Measurements from ENCODE around the gene ZNF503.
A peak's percentile ranks its signal among the peaks of the same experiment; 100 is the strongest.

ZNF503 gene

DNA sequence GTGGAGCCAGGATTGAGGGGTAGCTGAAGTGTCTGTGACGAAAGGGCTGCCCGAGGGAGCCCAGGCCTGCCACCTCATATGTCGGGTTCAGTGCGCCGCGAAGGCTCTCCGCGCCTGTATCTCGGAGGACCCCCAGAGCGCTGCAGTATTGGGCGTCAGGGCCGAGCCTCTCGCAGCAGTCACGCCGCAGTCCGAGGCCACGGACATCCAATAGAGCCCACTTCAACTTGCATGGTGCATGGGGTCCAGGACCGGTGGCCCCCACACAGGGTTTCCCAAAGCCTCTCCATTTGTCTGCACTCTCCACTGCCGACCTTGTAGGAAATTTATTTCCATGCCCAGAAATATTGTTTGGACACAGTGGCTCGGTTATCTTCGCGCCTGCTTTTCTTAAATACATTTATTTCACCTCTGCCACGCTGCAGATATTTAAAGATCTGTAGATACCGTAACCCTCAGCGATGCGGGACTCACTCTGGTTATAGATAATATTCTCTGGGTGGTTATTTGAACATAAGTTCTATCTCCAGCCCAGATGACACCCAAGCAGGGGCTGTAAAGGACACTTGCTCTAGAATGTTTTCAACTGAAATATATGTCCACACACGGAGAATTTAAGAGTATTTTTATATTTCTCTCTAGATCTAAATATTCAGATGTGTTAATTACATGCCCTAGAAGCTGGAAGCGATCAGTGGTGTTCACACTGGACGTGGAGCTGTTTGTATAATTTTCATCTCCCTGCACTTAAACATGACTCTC, 5.1 kb upstream of the ZNF503 start:
- DNase-seq: no peak

DNA sequence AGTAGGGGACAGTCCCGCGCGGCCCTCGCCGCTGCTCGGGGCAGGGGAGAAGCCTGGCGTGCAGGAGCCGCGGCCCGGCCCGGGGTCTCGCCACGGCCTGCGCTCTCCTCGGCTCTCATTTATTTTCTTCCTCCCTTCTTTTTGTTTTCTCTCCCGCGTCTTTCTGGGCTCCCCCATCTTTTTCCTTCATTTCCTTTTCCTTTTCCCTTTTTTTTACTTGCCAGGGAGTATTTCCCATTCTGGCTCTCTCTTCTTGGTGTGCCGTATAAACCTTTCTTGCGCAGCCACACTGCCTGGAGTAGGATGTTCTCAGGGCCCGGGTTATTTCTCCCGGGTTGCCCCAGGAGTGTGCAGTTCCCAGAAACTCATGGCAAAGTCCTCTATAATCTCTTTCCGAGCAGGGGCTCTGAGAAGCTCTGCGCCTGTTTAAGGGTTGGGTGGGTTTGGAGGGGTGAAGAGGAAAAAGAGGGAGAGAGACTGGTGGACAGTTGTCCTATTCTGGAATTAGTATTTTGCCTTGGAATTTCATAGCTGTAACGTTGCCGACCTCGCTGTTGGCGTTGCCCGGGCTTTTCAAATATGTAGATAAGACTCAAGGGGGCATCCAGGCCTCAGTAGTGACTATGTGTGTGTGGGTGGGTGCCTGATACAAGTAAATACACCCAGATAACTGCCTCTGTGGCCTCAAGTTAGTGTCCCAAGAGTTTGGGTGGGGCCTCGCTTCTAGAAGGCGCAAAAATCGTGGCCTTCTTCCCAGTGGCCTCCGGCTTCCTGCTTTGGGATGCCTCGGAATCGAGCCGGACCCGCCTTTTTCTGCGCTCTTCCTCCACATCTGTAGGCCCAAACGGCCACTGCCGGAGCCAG, 4.3 kb upstream of the ZNF503 start:
- no peak for DNase-seq

DNA sequence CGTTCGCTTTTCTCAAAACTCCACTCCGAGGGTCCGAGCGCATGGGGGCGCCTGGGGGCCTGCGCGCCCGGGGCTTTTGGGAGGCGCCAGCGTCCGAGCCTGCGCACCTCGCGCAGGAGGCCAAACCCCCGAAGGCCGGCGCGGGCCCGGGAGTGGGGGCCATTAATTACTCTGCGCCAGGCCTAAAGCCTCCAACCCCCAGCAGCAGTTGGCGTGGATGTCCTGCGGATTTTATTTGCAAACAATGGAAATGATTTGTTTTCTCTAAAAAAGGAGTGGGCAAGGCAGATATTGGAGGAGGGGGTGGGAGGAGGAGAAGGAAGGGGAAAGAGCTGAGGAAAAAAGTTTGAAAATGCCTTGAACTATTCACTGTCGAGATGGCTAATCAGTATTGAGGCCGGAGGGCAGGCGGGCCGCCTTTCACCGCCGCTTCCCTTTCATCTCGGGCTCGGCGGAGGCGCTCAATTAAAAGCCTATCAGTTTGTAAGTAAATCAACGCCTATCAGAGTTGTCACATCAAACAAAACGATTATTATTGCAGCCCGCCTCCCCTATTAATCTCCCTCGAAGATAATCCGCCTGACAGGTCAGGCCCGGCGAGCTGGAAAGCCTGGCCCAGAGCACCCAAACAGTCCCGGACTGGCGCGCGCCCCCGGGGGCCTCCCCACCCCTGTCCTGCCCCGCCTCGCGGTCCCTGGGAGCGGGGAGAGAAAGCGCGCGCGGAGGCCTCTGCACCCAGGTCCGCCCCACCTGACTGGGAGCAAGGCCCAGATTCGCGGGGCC, 3.4 kb upstream of the ZNF503 start:
- no peak for DNase-seq

DNA sequence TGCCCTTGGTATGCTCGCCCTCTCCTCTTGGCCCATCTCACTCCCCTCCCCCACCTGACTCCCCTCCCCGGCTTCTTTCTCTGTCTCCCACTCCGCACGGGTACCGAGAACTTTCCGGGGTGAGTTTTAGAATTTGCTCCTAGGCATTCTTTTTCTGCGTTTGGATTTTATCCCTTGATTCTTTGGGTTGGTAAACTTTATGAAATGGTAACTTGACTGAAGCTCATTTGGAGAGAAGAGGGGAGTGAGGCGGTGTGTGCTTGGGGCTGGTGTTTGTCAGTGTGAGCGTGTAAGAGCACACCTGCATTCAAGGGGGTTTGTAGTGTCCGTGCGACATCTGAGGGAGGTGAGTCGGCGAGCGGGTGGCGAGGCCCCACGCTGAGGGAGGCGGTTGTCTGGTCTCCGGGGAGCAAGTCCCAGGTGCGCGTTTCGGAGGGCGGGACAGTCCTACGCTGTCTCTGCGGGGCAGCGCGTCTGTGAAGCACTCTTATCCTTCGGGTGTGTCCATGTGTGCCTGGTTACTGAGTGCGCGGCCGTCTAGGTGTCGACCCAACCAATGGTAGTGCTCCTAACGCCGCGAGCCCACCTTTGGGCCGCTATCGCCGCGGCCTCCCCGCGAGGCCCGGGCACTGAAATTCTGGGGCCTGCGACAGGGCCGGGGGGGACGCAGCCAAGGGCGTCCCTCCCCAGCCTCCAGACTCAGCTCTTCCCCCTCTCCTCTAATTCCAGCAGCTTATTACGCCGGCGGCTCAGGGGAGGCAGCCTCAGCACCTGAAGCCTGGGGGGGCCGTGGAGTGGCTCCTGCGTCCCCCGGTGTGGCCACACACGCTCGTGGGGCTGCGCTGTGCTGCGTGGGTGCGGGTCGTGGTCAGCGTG, 2.6 kb upstream of the ZNF503 start:
- no peak for DNase-seq

DNA sequence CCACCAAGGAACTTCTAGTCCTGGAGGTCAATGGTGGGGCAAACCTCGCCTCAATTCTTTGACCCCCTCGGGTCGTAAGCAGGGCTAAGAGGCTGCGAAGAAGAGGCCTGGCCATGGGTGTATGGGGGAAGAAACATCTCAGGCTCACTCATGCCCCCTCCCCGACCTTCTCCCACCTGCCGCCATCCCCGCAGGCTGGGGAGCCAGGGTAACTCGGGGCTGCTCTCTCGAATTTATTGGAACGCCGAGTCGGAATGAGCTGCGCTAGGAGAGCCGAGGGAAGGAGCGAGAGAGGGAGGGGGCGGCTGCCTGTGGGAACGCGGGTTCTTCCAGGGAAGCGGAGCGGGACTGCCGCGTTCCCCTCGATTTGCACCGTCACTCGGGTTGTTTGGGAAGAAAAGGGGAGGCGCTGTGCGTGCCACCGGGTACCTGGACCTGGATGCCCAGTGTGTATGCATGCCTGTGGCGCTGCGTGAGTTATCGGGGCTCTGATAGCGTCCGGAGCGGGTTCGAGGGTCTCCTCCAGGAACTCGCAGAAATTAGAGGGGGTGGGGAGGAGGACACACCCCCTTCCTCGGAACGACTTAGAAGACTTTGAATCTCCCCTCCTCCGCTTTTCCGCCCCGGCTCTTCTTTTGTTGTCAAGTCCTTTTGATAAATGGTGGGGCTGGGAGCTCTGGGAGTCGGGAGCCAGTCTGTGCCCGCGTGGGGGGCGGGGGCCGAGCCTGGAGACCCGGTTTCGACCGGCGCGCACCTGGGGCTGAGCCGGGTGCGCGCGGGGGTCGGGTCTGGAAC, 1.8 kb upstream of the ZNF503 start:
- DNase-seq: no peak

DNA sequence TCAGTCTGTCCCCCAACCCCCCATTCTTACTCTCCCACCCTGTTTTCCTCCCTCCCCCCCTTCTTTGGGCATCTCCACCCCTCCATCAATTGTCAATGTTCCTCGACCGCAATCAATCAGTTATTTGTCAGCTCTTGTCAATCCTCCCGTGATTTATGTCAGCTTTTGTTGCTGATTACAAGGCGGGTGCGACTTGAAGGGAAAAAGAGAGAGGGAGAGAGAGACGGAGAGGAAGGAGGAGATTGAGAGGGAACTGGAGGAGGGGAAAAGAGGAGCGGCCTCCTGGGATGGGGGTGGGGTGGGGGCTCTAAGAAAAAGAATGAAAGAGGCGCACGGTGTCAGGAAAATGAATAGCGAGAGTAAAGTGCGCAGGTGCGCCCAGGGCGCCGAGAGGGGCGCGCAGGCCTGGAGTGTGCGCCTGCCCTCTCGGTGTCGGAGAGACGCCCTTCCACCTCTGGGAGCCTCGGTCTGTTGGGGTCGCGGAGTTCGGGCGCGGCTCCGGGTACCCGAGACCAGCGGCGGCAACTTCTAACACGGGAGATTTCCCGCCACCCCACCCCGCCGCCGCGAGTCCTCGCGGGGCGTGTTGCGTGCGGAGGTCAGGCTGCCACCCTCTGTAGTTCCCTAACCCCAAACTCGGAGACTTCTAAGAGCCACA, 1.1 kb upstream of the ZNF503 start:
- DNase-seq: no peak

DNA sequence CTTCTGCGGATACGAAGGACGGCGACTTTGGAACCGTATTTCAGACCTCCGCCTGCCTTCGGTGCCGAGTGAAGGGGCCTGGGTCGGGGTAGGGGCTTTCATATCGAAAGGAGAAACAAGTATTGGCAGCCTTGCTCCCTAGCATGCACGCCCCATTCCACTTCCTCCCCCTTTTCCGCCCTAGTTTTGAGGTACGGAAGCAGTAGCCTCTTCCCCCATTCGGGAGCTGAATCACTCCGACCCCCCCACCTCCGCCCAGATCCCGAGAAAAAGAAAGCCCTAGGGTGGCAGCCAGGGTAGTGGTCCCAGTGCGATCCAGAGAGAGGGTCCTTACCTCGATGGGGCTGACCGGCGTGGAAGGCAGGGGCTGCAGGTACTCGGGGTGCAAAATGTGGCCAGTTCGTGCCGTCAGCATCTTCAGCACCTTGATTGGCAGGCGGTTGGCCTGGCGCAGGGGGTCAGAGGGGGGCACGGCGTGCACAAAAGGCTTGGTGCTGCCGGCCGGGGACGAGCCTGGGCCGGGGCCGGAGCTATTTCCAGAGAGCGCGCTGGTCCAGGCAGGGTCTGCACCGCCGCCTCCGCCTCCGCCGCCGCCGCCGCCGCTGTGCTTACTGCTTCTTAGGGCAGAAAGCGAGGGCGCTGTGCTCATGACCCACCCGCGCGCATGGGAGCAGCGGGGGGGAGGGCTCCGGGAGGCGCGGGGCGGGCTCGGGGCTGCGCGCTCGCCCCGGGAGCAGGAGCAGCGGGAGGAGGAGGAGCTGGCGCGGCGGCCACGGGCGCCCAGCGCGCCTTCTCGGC, 594 bp downstream of the ZNF503 start:
- no peak for DNase-seq

DNA sequence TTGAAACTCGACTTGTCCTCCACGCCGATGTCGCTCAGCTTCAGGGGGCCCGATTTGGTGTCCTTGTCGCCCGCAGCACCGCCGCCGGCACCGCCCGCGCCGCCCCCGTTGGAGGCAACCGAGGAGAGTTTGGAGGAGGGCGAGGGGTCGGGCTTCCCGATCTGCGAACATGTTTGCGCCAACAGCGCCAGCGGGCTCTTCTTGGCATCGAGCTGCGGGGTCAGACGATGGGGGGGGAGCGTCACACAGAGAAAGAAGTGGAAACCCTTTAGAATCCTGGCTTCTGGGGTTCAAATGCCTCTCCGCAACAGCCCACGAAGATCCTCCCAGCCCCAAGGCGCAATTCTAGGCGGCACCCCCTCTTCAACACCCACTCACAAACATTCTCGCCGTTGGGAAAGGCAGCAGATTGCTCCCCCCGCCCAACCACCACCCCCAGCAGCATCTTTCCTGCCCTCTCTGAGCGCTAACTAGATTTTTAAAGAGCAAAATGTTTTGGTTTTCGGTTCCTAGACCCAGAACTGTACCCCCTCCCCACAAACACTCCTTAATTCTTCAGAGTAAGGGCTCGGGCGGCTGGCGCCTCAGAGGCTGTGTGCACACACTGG, 1.3 kb downstream of the ZNF503 start:
- DNase-seq: no peak

DNA sequence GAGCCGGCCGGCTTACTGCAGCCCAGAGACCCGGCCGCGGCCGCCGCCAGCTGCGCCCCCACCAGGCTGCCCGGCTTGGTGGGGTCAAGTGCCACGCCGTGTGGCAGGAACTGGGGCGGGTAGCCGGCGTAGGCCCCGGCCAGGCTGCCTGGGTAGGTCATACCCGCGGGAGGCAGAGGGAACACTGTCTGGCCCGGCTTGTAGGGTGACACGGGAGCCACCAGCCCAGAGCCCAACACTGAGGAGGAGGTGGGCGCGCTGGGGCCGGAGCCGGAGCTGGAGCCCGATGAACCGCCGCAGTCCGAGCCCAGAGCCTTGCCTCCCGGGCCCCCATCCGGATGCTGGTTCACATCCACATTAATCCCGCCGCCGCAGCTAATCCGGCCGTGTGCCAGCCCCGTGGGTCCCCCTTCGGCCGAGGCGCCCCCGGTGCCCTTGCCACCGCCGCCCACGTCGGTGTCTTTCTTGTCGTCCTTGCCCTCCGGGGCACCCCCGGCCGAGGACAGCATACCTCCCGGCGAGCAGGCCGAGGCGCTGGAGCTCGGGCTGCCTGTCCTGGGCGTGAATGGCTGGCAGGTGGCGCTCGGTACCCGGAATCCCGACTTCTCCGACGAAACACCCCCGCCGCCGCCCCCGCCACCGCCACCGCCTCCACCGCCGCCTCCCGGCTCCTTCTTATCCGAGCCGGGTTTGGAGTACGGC, 2.0 kb downstream of the ZNF503 start:
- peak; percentile 41 to 47 for DNase-seq

DNA sequence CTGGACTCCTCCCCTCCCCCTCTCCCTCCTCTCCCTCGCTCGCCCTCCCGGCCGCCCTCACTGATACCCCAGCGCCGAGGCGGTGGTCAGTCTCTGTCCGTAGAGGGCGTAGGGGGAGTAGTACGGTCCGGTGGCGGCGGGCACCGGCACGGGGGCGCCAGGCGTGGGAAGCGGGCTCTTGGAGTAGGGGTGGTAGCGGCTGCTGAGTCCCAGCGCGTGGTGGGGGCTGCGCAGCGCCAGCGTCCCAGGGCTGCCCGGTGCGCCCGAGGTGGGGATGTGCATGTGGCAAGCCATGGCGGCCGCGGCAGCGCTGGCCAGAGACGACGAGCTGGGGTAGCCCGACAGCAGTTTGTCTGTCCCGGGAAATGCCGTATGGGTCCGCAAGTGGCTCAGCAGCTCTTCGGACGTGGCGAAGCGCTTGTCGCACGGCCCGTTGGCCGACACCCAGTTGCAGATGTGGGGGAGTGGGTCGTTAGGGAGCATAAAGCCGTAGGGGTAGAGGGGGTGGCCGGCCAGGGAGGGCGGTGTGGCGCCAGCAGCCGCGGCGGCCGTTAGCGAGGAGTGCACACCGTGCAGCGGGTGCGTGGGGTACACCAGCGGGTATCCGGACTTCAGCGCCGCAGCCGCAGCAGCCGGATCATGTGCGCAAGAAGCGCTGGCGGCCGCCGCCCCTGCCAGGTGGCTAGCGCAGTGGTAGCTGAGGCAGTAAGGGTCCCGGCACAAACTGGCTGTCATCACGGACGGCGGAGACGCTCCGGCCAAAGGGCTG, 2.7 kb downstream of the ZNF503 start:
- no peak for DNase-seq

DNA sequence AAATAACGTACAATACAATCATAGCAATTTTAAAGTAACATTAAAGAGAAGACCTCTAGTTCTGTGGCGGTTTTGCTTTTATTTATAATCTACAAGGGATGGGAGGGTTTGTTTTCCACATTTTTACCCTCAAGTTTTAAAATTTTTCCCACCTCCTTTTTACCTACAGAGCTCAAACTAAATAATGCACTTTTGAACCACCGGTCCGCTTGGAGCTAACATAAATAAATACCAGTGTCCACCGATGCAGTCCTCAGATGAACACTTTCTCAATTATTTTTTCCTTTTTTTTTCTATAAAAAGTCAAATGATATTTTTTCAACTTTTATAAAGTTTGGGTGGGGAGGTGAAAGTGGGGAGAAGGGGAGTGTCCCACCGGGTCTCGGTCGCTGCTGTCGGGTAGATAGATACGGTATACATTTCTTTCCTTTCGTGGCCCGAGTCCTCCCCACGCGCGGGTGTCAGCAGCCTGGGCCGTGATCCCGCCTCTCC, 3.3 kb downstream of the ZNF503 start:
- DNase-seq: no peak

DNA sequence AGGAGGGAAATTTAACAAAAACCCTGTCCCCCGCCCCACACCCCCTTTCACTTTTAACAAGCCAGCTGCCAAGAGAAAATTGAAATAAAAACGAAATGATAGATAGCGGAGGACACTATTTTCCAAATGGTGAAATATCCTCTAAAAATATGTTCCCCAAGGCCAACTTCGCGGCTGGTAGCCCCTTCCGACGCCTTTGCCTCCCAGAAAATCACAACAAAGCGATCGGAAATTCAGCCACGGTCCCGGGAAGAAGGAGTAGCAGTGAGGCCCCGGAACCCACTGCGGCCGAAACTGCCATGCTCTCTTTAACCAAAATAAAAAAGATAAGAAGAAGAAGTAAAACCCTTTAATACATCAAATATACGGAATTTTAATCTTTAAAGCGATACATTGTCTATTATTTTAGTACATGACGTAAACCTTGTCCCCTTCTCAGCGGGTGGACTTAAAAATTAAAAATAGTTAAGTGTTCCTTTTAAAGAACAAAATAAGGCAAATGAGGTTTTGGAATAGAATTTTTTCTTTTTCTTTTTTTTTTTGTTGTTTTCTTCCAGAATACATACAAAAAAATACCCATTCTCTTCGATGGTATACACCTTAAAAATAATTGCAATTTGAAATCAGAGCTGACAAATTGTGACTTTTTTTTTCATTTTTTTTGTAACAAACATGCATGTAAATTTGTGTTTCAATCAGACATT, 3.9 kb downstream of the ZNF503 start:
- no peak for DNase-seq

DNA sequence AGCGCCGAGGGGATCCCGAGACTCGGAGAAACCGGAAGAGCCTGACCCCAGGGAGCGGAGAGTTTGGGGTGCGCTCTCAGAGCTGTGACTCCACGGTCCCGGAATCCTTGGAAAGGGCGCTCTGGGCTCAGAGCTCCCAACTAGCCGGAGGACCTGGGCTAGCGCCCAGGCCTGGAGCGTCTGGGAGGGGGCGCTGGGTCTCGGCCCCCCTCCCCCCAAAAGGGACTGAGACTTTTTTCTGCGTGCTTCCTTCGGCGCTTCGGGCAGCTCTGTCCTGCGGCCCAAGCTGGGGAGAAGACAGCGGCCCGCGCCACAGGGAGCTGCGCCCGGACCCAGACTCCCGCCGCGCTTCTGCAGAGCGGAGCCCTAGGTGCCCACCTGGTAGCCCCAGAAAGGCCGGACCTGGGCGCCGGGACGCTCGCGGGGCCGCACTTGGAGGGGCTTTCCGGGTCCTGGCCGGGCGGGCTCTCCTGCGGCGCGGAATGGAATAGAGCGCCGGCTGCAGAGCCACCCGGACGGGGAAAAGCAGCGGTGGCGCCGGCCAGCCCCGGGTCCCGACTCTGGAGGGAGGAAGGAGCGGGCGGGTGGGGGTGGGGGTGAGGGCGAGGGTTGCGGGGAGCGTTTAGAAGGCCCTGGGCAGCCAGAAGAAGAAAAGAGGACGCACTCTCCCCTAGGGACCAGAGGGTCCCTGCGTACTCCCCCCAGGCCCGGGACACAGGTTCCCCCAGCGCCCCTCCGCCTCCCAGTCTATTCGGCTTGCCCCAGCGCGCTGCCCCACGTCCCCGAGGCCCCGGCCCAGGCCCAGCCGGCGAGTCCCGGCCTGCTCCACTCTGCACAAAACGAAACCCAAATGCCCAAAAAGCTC, 4.7 kb downstream of the ZNF503 start:
- DNase-seq: no peak

DNA sequence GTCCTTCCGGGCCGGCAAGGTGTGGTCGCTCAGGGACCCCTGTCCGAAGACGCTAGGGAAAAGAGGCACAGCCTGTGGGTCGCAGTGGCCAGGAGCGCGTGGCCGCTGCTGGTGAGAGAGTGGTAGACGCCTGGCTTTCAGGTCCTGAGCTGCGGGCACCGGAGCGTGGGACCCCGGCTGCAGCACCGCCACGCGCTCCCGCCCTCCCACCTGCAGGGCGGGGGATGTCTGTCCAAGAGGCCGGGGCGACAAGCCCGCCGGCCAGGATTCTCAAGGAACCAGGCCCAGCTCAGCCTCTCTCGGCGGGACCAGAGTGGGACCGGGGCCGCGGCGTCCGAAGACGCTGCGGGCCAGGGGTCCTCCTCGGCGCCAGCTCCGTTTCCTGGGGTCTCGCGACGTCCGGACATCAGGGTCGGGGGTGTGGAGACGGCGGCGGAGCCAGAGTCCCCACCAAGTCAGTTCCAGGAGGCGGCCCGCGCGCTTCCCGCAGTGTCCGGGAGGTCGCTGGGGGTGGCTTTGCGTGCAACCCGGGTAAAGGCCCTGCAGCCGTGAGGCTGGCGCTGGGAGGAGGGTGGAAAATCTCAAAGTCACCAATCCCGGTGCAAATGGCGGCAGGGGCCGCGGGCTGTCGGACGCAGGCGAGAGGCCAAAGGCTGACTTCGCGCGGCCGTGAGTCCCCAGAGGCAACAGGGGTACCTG, 5.5 kb downstream of the ZNF503 start:
- no peak for DNase-seq

DNA sequence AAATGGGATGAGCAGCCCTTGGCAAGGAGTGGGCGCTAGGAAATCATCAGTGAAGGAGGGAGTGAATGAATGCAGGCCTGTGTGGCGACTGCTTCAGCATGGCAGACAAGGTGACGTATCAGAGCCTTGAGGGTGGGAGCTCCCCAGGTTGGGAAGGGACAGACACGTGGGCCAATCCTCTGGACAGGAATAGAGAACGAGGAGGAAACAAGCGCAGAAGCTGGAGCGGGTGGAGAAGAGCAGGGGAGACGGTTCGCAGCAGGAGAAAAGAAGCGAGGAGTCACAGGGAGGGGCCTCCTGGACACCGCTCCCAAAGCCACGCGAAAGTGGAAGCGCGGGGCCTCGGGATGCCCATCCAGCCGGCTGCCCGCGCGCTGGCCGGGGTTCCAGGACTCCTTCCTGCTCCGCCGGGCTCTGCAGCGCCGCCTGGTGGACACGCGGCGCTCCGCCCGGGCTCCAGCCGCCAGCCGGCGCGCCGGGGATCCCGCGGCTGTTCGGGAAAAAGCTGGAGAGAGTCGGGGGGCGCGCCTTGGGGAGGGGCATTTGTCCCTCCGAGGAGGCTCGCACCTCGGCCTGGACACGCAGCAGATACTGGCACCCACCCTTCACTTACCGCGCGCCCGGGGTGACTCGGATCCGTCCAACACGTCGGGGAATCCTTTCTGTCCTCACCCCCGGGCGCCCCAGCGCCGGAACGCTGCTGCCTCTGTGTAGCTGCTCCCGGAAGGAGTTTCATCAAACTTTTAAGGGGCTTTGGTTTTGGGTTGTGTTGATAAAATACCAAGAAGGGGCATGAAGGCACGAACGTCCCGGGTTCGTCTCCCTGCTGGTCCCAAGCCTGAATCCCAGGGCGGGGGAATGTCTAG, 6.3 kb downstream of the ZNF503 start:
- no peak for DNase-seq
